CD8-positive, alpha-beta memory T cell (primary cell): ENCODE data around the gene NRG4. TPM values are rescaled to one million over a fixed set of nuclear protein-coding genes. Genes with fewer than 3 reads are reported as not detected.

Experiments used
- CTCF ChIA-PET: fragments of 350-600 bp; sonication (Branson Sonifier 250); formaldehyde crosslinking; loops from one replicate; lab custom pipeline; 2021; ENCODE audit warnings: antibody characterized with exemption; lab: Charles Lee
- POLR2A ChIA-PET: fragments of 350-600 bp; sonication (Branson Sonifier 250); formaldehyde crosslinking; loops from one replicate; lab custom pipeline; 2021; ENCODE audit warnings: antibody characterized with exemption; lab: Charles Lee
- DNase-seq, 5 donors: peaks; one replicate each; pipeline versions ENCODE4 v3.0.0 to v3.0.0-alpha.2; 2020 to 2022; ENCODE audit warnings: mixed read lengths in 1 of 5
- H3K27ac ChIP-seq: one replicate; pipeline ENCODE4 v1.7.0; 2013; ENCODE audit warnings: low read depth, mild to moderate bottlenecking, low read length, moderate library complexity
- H3K27me3 ChIP-seq: 2 replicates; pipeline ENCODE4 v1.7.0; 2013; ENCODE audit warnings: low read length, mild to moderate bottlenecking; ENCODE audit not compliant: insufficient read depth, poor library complexity, severe bottlenecking
- H3K36me3 ChIP-seq: 2 replicates; pipeline ENCODE4 v1.7.0; 2013; ENCODE audit warnings: mild to moderate bottlenecking, low read length, moderate library complexity; ENCODE audit not compliant: insufficient read depth
- H3K4me1 ChIP-seq: 2 replicates; pipeline ENCODE4 v1.7.0; 2013; ENCODE audit warnings: mild to moderate bottlenecking, low read length, moderate library complexity; ENCODE audit not compliant: insufficient read depth
- H3K4me3 ChIP-seq: 2 replicates; pipeline ENCODE4 v1.7.0; 2013; ENCODE audit warnings: mild to moderate bottlenecking, low read length
- H3K9me3 ChIP-seq: 2 replicates; pipeline ENCODE4 v1.7.0; 2013; ENCODE audit warnings: mild to moderate bottlenecking, low read length
- H3K27ac Mint-ChIP-seq, 8 donors: one replicate each; pipeline ENCODE4 v1.8.0; 2020 to 2021; ENCODE audit warnings: mixed read lengths in 8 of 8, mild to moderate bottlenecking in 6 of 8, inconsistent platforms in 3 of 8, moderate library complexity in 3 of 8
- H3K27me3 Mint-ChIP-seq, 2 donors: one replicate each; pipeline ENCODE4 v1.8.0; 2020 to 2021; ENCODE audit warnings: mixed read lengths in 2 of 2, mild to moderate bottlenecking in 1 of 2, moderate library complexity in 1 of 2
- H3K36me3 Mint-ChIP-seq, 3 donors: one replicate each; pipeline ENCODE4 v1.8.0; 2020 to 2021; ENCODE audit warnings: mixed read lengths in 3 of 3, inconsistent platforms in 1 of 3, mild to moderate bottlenecking in 1 of 3
- H3K4me1 Mint-ChIP-seq, 3 donors: one replicate each; pipeline ENCODE4 v1.8.0; 2020 to 2021; ENCODE audit warnings: mixed read lengths in 3 of 3, inconsistent platforms in 1 of 3, mild to moderate bottlenecking in 1 of 3
- H3K4me3 Mint-ChIP-seq, 7 donors: one replicate each; pipeline ENCODE4 v1.8.0; 2020 to 2021; ENCODE audit warnings: mixed read lengths in 7 of 7, mild to moderate bottlenecking in 6 of 7, moderate library complexity in 4 of 7, inconsistent platforms in 2 of 7
- H3K9me3 Mint-ChIP-seq, 5 donors: one replicate each; pipeline ENCODE4 v1.8.0; 2020 to 2022; ENCODE audit warnings: mixed read lengths in 5 of 5, mild to moderate bottlenecking in 3 of 5, moderate library complexity in 2 of 5, inconsistent platforms in 1 of 5
- polyA plus RNA-seq: library from polyadenylated mRNA; unstranded; fragments of 300-500 nt; fragmentation: Illumina TruSeq; gene quantifications from one replicate; pipeline ENCODE4 v1.2.3, GENCODE V29; 2021
- total RNA-seq, 2 experiments: library from RNA; stranded (reverse); gene quantifications; one replicate each; pipeline ENCODE4 v1.2.3, GENCODE V29; 2021

The NRG4 gene
- total and polyA plus RNA-seq, 3 experiments from 2014 or later = not detected

GRCh38 chr15:75930866-75931265 lies 81.4 kb downstream of the NRG4 start:
- H3K27me3 ChIP-seq = no peaks in the 10 kb centered on the region
- H3K27me3 Mint-ChIP-seq = no peaks in the 10 kb centered on the region
- ChIA-PET CTCF (no interaction called here), POLR2A (no interaction called here)
- H3K4me3 Mint-ChIP-seq = no peak overlapping the region
- peaks cover 6% of the 10 kb centered on the region for H3K36me3 ChIP-seq
- H3K27ac Mint-ChIP-seq = no peak overlapping the region
- H3K4me1 ChIP-seq = no peaks in the 10 kb centered on the region
- H3K4me1 Mint-ChIP-seq = peaks cover 28 to 37% (median 29%) of the 10 kb centered on the region in 3 donors
- DNase-seq = no peak
- H3K27ac ChIP-seq = no peak overlapping the region
- H3K9me3 ChIP-seq = no peaks in the 10 kb centered on the region
- H3K9me3 Mint-ChIP-seq = no peaks in the 10 kb centered on the region
- no peak overlapping the region for H3K4me3 ChIP-seq
- peaks cover 24 to 76% (median 30%) of the 10 kb centered on the region in 3 donors for H3K36me3 Mint-ChIP-seq

GRCh38 chr15:75929799-75930565 lies 82.2 kb downstream of the NRG4 start:
- ChIA-PET POLR2A (no interaction called here), CTCF (interaction anchor here (1.4 kb wide), 1 partner anchor 10 kb away, joined by 3 read pairs; no protein-coding TSS in a partner anchor)
- no peaks in the 10 kb centered on the region for H3K9me3 ChIP-seq
- Mint-ChIP-seq H3K36me3 (peaks cover 22 to 75% (median 33%) of the 10 kb centered on the region in 3 donors), H3K27ac (peak overlapping the region in 2 of 8 donors; percentile 20 to 53), H3K4me3 (no peak overlapping the region), H3K9me3 (no peaks in the 10 kb centered on the region), H3K27me3 (no peaks in the 10 kb centered on the region), H3K4me1 (peaks cover 34 to 45% (median 35%) of the 10 kb centered on the region in 3 donors)
- no peak for DNase-seq
- H3K36me3 ChIP-seq = peaks cover 6% of the 10 kb centered on the region
- H3K4me3 ChIP-seq = no peak overlapping the region
- H3K27me3 ChIP-seq = no peaks in the 10 kb centered on the region
- H3K27ac ChIP-seq = no peak overlapping the region
- H3K4me1 ChIP-seq = peaks cover 3% of the 10 kb centered on the region

- no peaks in the 10 kb centered on the region for H3K9me3 Mint-ChIP-seq
- Histone ChIP-seq H3K4me3 (no peak overlapping the region), H3K27me3 (no peaks in the 10 kb centered on the region), H3K27ac (no peak overlapping the region), H3K36me3 (peaks cover 3% of the 10 kb centered on the region), H3K4me1 (peaks cover 13% of the 10 kb centered on the region), H3K9me3 (no peaks in the 10 kb centered on the region)
- H3K36me3 Mint-ChIP-seq = peaks cover 20 to 72% (median 33%) of the 10 kb centered on the region in 3 donors
- no peak overlapping the region for H3K4me3 Mint-ChIP-seq
- no peak for DNase-seq
- peak overlapping the region in 1 of 8 donors; percentile 68 for H3K27ac Mint-ChIP-seq
- no peaks in the 10 kb centered on the region for H3K27me3 Mint-ChIP-seq
- POLR2A ChIA-PET = no interaction called here
- CTCF ChIA-PET = interaction anchor here (1.4 kb wide), 1 partner anchor 9 kb away, joined by 3 read pairs; no protein-coding TSS in a partner anchor
- H3K4me1 Mint-ChIP-seq = peaks cover 42 to 52% (median 42%) of the 10 kb centered on the region in 3 donors
These were observed 83.3 kb downstream of the NRG4 start for GRCh38 chr15:75928680-75929608.

GRCh38 chr15:75927601-75928000 lies 84.6 kb downstream of the NRG4 start:
- Histone ChIP-seq H3K27me3 (no peaks in the 10 kb centered on the region), H3K4me1 (peaks cover 17% of the 10 kb centered on the region), H3K9me3 (no peaks in the 10 kb centered on the region), H3K36me3 (no peaks in the 10 kb centered on the region), H3K27ac (no peak overlapping the region), H3K4me3 (no peak overlapping the region)
- Mint-ChIP-seq H3K4me1 (peaks cover 54 to 66% (median 55%) of the 10 kb centered on the region in 3 donors), H3K27me3 (no peaks in the 10 kb centered on the region), H3K36me3 (peaks cover 14 to 70% (median 32%) of the 10 kb centered on the region in 3 donors), H3K27ac (peak overlapping the region in 1 of 8 donors; percentile 39), H3K9me3 (no peaks in the 10 kb centered on the region), H3K4me3 (no peak overlapping the region)
- no peak for DNase-seq
- POLR2A ChIA-PET = no interaction called here
- CTCF ChIA-PET = no interaction called here

- Mint-ChIP-seq H3K27ac (peak overlapping the region in 2 of 8 donors; percentile 17 to 66), H3K4me3 (no peak overlapping the region), H3K27me3 (no peaks in the 10 kb centered on the region), H3K4me1 (peaks cover 59 to 72% (median 60%) of the 10 kb centered on the region in 3 donors), H3K36me3 (peaks cover 10 to 70% (median 29%) of the 10 kb centered on the region in 3 donors), H3K9me3 (no peaks in the 10 kb centered on the region)
- Histone ChIP-seq H3K4me3 (no peak overlapping the region), H3K4me1 (peaks cover 17% of the 10 kb centered on the region), H3K27ac (no peak overlapping the region), H3K36me3 (no peaks in the 10 kb centered on the region), H3K27me3 (no peaks in the 10 kb centered on the region), H3K9me3 (no peaks in the 10 kb centered on the region)
- POLR2A ChIA-PET = no interaction called here
- CTCF ChIA-PET = no interaction called here
- no peak for DNase-seq
These were observed 85.3 kb downstream of the NRG4 start for GRCh38 chr15:75926931-75927330.

- POLR2A ChIA-PET = no interaction called here
These were observed 86.8 kb downstream of the NRG4 start for GRCh38 chr15:75925440-75925839.

GRCh38 chr15:75924576-75924975 lies 87.6 kb downstream of the NRG4 start:
- Mint-ChIP-seq H3K27me3 (no peaks in the 10 kb centered on the region), H3K4me1 (peaks cover 49 to 59% (median 49%) of the 10 kb centered on the region in 3 donors), H3K27ac (no peak overlapping the region), H3K36me3 (peaks cover 4 to 61% (median 25%) of the 10 kb centered on the region in 3 donors), H3K9me3 (no peaks in the 10 kb centered on the region), H3K4me3 (no peak overlapping the region)
- peaks cover 17% of the 10 kb centered on the region for H3K4me1 ChIP-seq
- no peak overlapping the region for H3K4me3 ChIP-seq
- no peaks in the 10 kb centered on the region for H3K36me3 ChIP-seq
- DNase-seq = no peak
- H3K27me3 ChIP-seq = no peaks in the 10 kb centered on the region
- CTCF ChIA-PET = interaction anchor here (0.7 kb wide), 1 partner anchor 31 kb away, joined by 3 read pairs; no protein-coding TSS in a partner anchor
- POLR2A ChIA-PET = no interaction called here
- H3K27ac ChIP-seq = no peak overlapping the region
- no peaks in the 10 kb centered on the region for H3K9me3 ChIP-seq

More at GRCh38 chr15:75925440-75925839, 86.8 kb downstream of the NRG4 start:
- peaks cover 4 to 62% (median 19%) of the 10 kb centered on the region in 3 donors for H3K36me3 Mint-ChIP-seq
- H3K27ac ChIP-seq = no peak overlapping the region
- CTCF ChIA-PET = no interaction called here
- no peak overlapping the region for H3K4me3 ChIP-seq
- H3K9me3 ChIP-seq = no peaks in the 10 kb centered on the region
- H3K36me3 ChIP-seq = no peaks in the 10 kb centered on the region
- H3K4me1 Mint-ChIP-seq = peaks cover 56 to 67% (median 58%) of the 10 kb centered on the region in 3 donors
- no peaks in the 10 kb centered on the region for H3K27me3 ChIP-seq
- no peak overlapping the region for H3K4me3 Mint-ChIP-seq
- no peaks in the 10 kb centered on the region for H3K27me3 Mint-ChIP-seq
- H3K27ac Mint-ChIP-seq = peak overlapping the region in 1 of 8 donors; percentile 67
- no peak for DNase-seq
- H3K4me1 ChIP-seq = peaks cover 17% of the 10 kb centered on the region
- H3K9me3 Mint-ChIP-seq = no peaks in the 10 kb centered on the region
